ENCODE results near the gene ADGRG3.

Gene ADGRG3

DNA sequence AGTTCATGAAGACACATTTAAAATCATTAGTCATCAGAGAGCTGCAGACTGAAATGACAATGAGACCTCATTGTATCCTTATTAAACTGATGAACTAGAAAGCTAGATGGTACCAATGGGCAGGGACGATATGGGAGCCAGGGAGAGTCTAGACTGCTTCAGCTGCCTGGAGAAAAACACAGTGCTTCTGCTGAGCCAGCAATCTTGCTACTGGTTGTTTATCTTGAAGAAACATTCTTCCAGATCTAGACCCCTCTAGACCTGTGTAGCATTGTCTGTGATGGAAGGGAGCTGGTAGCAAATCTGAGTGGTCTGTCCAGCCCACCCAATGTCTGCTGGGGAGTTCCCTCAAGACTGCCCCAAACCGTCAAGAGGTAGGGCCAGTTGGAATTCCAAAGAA is 24.5 kb downstream of the ADGRG3 start:
- POLR2A ChIA-PET: no interaction called here
- DNase-seq (ENCODE audit: extremely low spot score): no peak
- CTCF ChIA-PET: no interaction called here
- TF ChIP-seq BHLHE40 (IDR thresholded peaks at IDR 0.05; ENCODE audit: borderline replicate concordance) (no peak), LEF1 (IDR thresholded peaks at IDR 0.05; ENCODE audit: borderline replicate concordance) (no peak), FOXK2 (IDR thresholded peaks at IDR 0.05) (no peak), TARDBP (IDR thresholded peaks at IDR 0.05) (no peak), ARNT (IDR thresholded peaks at IDR 0.05) (no peak), CTBP1 (IDR thresholded peaks at IDR 0.05; ENCODE audit: borderline replicate concordance) (no peak), SP1 (IDR thresholded peaks at IDR 0.05) (no peak), ZNF384 (IDR thresholded peaks at IDR 0.05) (no peak), NFRKB (IDR thresholded peaks at IDR 0.05) (no peak), SUZ12 (IDR thresholded peaks at IDR 0.05) (no peak), L3MBTL2 (conservative IDR thresholded peaks at IDR 0.05) (no peak), PKNOX1 (IDR thresholded peaks at IDR 0.05) (no peak), HDGF (IDR thresholded peaks at IDR 0.05; ENCODE audit: borderline replicate concordance) (no peak), FOXM1 (IDR thresholded peaks at IDR 0.05; ENCODE audit: borderline replicate concordance) (no peak), FOXA1 (IDR thresholded peaks at IDR 0.05) (no peak), ELF4 (IDR thresholded peaks at IDR 0.05) (no peak)

- no peak for DNase-seq (ENCODE audit: extremely low spot score)
- ChIA-PET CTCF (no interaction called here), POLR2A (no interaction called here)
- no peak for TF ChIP-seq FOXK2 (IDR thresholded peaks at IDR 0.05)
- TF ChIP-seq LEF1 (IDR thresholded peaks at IDR 0.05; ENCODE audit: borderline replicate concordance): no peak
- TF ChIP-seq FOXA1 (IDR thresholded peaks at IDR 0.05): no peak
- TF ChIP-seq CTBP1 (IDR thresholded peaks at IDR 0.05; ENCODE audit: borderline replicate concordance): no peak
- no peak for TF ChIP-seq TARDBP (IDR thresholded peaks at IDR 0.05)
- no peak for TF ChIP-seq FOXM1 (IDR thresholded peaks at IDR 0.05; ENCODE audit: borderline replicate concordance)
- TF ChIP-seq SUZ12 (IDR thresholded peaks at IDR 0.05): no peak
- no peak for TF ChIP-seq BHLHE40 (IDR thresholded peaks at IDR 0.05; ENCODE audit: borderline replicate concordance)
- no peak for TF ChIP-seq L3MBTL2 (conservative IDR thresholded peaks at IDR 0.05)
- no peak for TF ChIP-seq ARNT (IDR thresholded peaks at IDR 0.05)
- TF ChIP-seq HDGF (IDR thresholded peaks at IDR 0.05; ENCODE audit: borderline replicate concordance): no peak
Measured at GRCh38 chr16:57693550-57693949, 25.4 kb downstream of the ADGRG3 start.

GRCh38 chr16:57694231-57694724 is 26.2 kb downstream of the ADGRG3 start:
- ChIA-PET CTCF (no interaction called here), POLR2A (no interaction called here)
- TF ChIP-seq ELF4 (IDR thresholded peaks at IDR 0.05) (no peak), SUZ12 (IDR thresholded peaks at IDR 0.05) (no peak), ZNF384 (IDR thresholded peaks at IDR 0.05) (no peak), FOXK2 (IDR thresholded peaks at IDR 0.05) (no peak), HDGF (IDR thresholded peaks at IDR 0.05; ENCODE audit: borderline replicate concordance) (no peak), PKNOX1 (IDR thresholded peaks at IDR 0.05) (no peak), SP1 (IDR thresholded peaks at IDR 0.05) (no peak), FOXM1 (IDR thresholded peaks at IDR 0.05; ENCODE audit: borderline replicate concordance) (no peak), BHLHE40 (IDR thresholded peaks at IDR 0.05; ENCODE audit: borderline replicate concordance) (no peak), LEF1 (IDR thresholded peaks at IDR 0.05; ENCODE audit: borderline replicate concordance) (no peak), L3MBTL2 (conservative IDR thresholded peaks at IDR 0.05) (no peak), FOXA1 (IDR thresholded peaks at IDR 0.05) (no peak), CTBP1 (IDR thresholded peaks at IDR 0.05; ENCODE audit: borderline replicate concordance) (no peak), NFRKB (IDR thresholded peaks at IDR 0.05) (no peak), ARNT (IDR thresholded peaks at IDR 0.05) (no peak), TARDBP (IDR thresholded peaks at IDR 0.05) (no peak)
- DNase-seq (ENCODE audit: extremely low spot score): no peak

GRCh38 chr16:57694725-57695679 is 26.9 kb downstream of the ADGRG3 start, which contains the start of gene DRC7:
Gene DRC7, plus strand, starts transcription at chr16:57694806. Its CDS starts 3,144 bp downstream, at chr16:57697950.
- CTCF ChIA-PET: no interaction called here
- POLR2A ChIA-PET: no interaction called here
- peak; percentile 70 for DNase-seq (ENCODE audit: extremely low spot score)
- TF ChIP-seq NFRKB (IDR thresholded peaks at IDR 0.05) (no peak), L3MBTL2 (conservative IDR thresholded peaks at IDR 0.05) (no peak), ARNT (IDR thresholded peaks at IDR 0.05) (no peak), PKNOX1 (IDR thresholded peaks at IDR 0.05) (no peak), ELF4 (IDR thresholded peaks at IDR 0.05) (no peak), FOXK2 (IDR thresholded peaks at IDR 0.05) (no peak), FOXA1 (IDR thresholded peaks at IDR 0.05) (no peak), SP1 (IDR thresholded peaks at IDR 0.05) (no peak), FOXM1 (IDR thresholded peaks at IDR 0.05; ENCODE audit: borderline replicate concordance) (no peak), ZNF384 (IDR thresholded peaks at IDR 0.05) (no peak), HDGF (IDR thresholded peaks at IDR 0.05; ENCODE audit: borderline replicate concordance) (no peak)

- ChIA-PET POLR2A (no interaction called here), CTCF (no interaction called here)
- TF ChIP-seq ZNF384 (IDR thresholded peaks at IDR 0.05) (no peak), FOXA1 (IDR thresholded peaks at IDR 0.05) (no peak), LEF1 (IDR thresholded peaks at IDR 0.05; ENCODE audit: borderline replicate concordance) (no peak), HDGF (IDR thresholded peaks at IDR 0.05; ENCODE audit: borderline replicate concordance) (no peak), ARNT (IDR thresholded peaks at IDR 0.05) (no peak), CTBP1 (IDR thresholded peaks at IDR 0.05; ENCODE audit: borderline replicate concordance) (no peak), FOXK2 (IDR thresholded peaks at IDR 0.05) (no peak), NFRKB (IDR thresholded peaks at IDR 0.05) (no peak), PKNOX1 (IDR thresholded peaks at IDR 0.05) (no peak), ELF4 (IDR thresholded peaks at IDR 0.05) (no peak), TARDBP (IDR thresholded peaks at IDR 0.05) (no peak), BHLHE40 (IDR thresholded peaks at IDR 0.05; ENCODE audit: borderline replicate concordance) (no peak), SP1 (IDR thresholded peaks at IDR 0.05) (no peak), FOXM1 (IDR thresholded peaks at IDR 0.05; ENCODE audit: borderline replicate concordance) (no peak), L3MBTL2 (conservative IDR thresholded peaks at IDR 0.05) (no peak), SUZ12 (IDR thresholded peaks at IDR 0.05) (no peak)
- no peak for DNase-seq (ENCODE audit: extremely low spot score)
Measured at GRCh38 chr16:57695680-57696069, 27.6 kb downstream of the ADGRG3 start.
